Uterus (tissue), 4 donors: ENCODE results near the gene GYG1. TPM values are rescaled to one million over a fixed set of nuclear protein-coding genes. Genes with fewer than 3 reads are reported as not detected.

Experiments
- DNase-seq, 2 donors: peaks; one replicate each; pipeline ENCODE4 v3.0.0-alpha.2; 2019 to 2020
- H3K27ac ChIP-seq, 2 donors: fragments of 200-600 bp; sonication (generic); 1 replicate in 1 of 2; 2 replicates in 1 of 2; pipeline ENCODE4 v1.5.1; 2016 to 2018
- H3K27me3 ChIP-seq, 2 donors: fragments of 200-600 bp; sonication (generic); one replicate each; pipeline ENCODE4 v1.5.1; 2018 to 2019; ENCODE audit warnings: control low read depth in 1 of 2
- H3K36me3 ChIP-seq, 2 donors: fragments of 200-600 bp; sonication (generic); one replicate each; pipeline ENCODE4 v1.5.1; 2019; ENCODE audit warnings: control low read depth in 1 of 2
- H3K4me1 ChIP-seq, 2 donors: fragments of 200-600 bp; sonication (generic); one replicate each; pipeline ENCODE4 v1.5.1; 2018 to 2019; ENCODE audit warnings: control low read depth in 1 of 2
- H3K4me3 ChIP-seq, 2 donors: fragments of 200-600 bp; sonication (generic); 1 replicate in 1 of 2; 2 replicates in 1 of 2; pipeline ENCODE4 v1.5.1; 2018 to 2019; ENCODE audit warnings: mild to moderate bottlenecking in 1 of 2
- H3K9me3 ChIP-seq, 2 donors: fragments of 200-600 bp; sonication (generic); one replicate each; pipeline ENCODE4 v1.5.1; 2019; ENCODE audit warnings: control low read depth in 1 of 2
- CTCF ChIP-seq, 4 experiments: fragments of 200-600 bp in 2 of 4; fragments of 450-650 bp in 2 of 4; sonication (generic) in 2 of 4; IDR thresholded peaks; one replicate each; pipeline ENCODE4 v1.5.1; 2016 to 2019; ENCODE audit warnings: antibody characterized with exemption in 4 of 4, mild to moderate bottlenecking in 2 of 4, moderate library complexity in 1 of 4
- POLR2A ChIP-seq, 2 donors: fragments of 450-650 bp; IDR thresholded peaks; one replicate each; pipeline ENCODE4 v1.6.1; 2016; ENCODE audit warnings: antibody characterized with exemption in 2 of 2, mild to moderate bottlenecking in 1 of 2, moderate library complexity in 1 of 2
- intact Hi-C: fragments of 100-400 bp; cut with DNase I; formaldehyde crosslinking; loops from one replicate; pipeline ENCODE4 v1.15.1; 2023; ENCODE audit warnings: low total_unique reads
- total RNA-seq, 4 donors: library from RNA; depleted of rRNA in 3 of 4; stranded (reverse); fragments of >200 nt in 3 of 4; gene quantifications; one replicate each; pipeline versions ENCODE4 v1.1.0 to v1.2.4, GENCODE V29; 2014 to 2023
- donor health status: DM: yes; HTN: yes; CAD: no.

GYG1 gene
- total RNA-seq, 4 donors from 2014 or later = 37.4 to 122 (median 64.2) TPM

GRCh38 chr3:148950806-148951205, 40.5 kb upstream of the GYG1 start:
- intact Hi-C loops = loop anchor here (10.0 kb wide), 1 partner anchor 324 kb away; no protein-coding TSS in a partner anchor
- Histone ChIP-seq H3K4me3 (no peak overlapping the region), H3K27ac (peak overlapping the region; percentile 70 to 86), H3K27me3 (no peaks in the 10 kb centered on the region), H3K9me3 (no peaks in the 10 kb centered on the region), H3K4me1 (no peaks in the 10 kb centered on the region), H3K36me3 (no peaks in the 10 kb centered on the region)
- no peak for DNase-seq
- TF ChIP-seq CTCF (IDR thresholded peaks at IDR 0.05) (no peak), POLR2A (IDR thresholded peaks at IDR 0.05) (no peak)

- H3K4me3 ChIP-seq = no peak overlapping the region
- no peak for DNase-seq
- no peaks in the 10 kb centered on the region for H3K27me3 ChIP-seq
- intact Hi-C loops = loop anchor here (10.0 kb wide), 1 partner anchor 323 kb away; no protein-coding TSS in a partner anchor
- H3K36me3 ChIP-seq = no peaks in the 10 kb centered on the region
- H3K9me3 ChIP-seq = no peaks in the 10 kb centered on the region
- H3K27ac ChIP-seq = peak overlapping the region; percentile 70 to 86
- peaks cover 0 to 7% of the 10 kb centered on the region in 2 donors for H3K4me1 ChIP-seq
- TF ChIP-seq POLR2A (IDR thresholded peaks at IDR 0.05) (no peak), CTCF (IDR thresholded peaks at IDR 0.05) (no peak)
Measured at GRCh38 chr3:148951599-148952361, 39.6 kb upstream of the GYG1 start.

- Histone ChIP-seq H3K36me3 (no peaks in the 10 kb centered on the region), H3K4me1 (peaks cover 0 to 10% of the 10 kb centered on the region in 2 donors), H3K27me3 (no peaks in the 10 kb centered on the region), H3K9me3 (no peaks in the 10 kb centered on the region), H3K27ac (no peak overlapping the region), H3K4me3 (no peak overlapping the region)
- TF ChIP-seq CTCF (IDR thresholded peaks at IDR 0.05) (no peak), POLR2A (IDR thresholded peaks at IDR 0.05) (no peak)
- intact Hi-C loops = loop anchor here (10.0 kb wide), 1 partner anchor 322 kb away; no protein-coding TSS in a partner anchor
- no peak for DNase-seq
Measured at GRCh38 chr3:148953094-148953493, 38.2 kb upstream of the GYG1 start.

GRCh38 chr3:148954981-148955380, 36.4 kb upstream of the GYG1 start:
- Histone ChIP-seq H3K36me3 (no peaks in the 10 kb centered on the region), H3K27me3 (no peaks in the 10 kb centered on the region), H3K27ac (peak overlapping the region; percentile 88 to 99), H3K4me1 (peaks cover 0 to 10% of the 10 kb centered on the region in 2 donors), H3K4me3 (no peak overlapping the region), H3K9me3 (no peaks in the 10 kb centered on the region)
- no peak for TF ChIP-seq CTCF (IDR thresholded peaks at IDR 0.05)
- intact Hi-C loops = loop anchor here (10.0 kb wide), 1 partner anchor 320 kb away; no protein-coding TSS in a partner anchor
- DNase-seq = no peak
